ENCODE data around the gene CXCL12. TPM values are rescaled to one million over a fixed set of nuclear protein-coding genes. Genes with fewer than 3 reads are reported as not detected.

Gene CXCL12
- total RNA-seq, 1 experiment from 2014 or later = 0.47 TPM

DNA sequence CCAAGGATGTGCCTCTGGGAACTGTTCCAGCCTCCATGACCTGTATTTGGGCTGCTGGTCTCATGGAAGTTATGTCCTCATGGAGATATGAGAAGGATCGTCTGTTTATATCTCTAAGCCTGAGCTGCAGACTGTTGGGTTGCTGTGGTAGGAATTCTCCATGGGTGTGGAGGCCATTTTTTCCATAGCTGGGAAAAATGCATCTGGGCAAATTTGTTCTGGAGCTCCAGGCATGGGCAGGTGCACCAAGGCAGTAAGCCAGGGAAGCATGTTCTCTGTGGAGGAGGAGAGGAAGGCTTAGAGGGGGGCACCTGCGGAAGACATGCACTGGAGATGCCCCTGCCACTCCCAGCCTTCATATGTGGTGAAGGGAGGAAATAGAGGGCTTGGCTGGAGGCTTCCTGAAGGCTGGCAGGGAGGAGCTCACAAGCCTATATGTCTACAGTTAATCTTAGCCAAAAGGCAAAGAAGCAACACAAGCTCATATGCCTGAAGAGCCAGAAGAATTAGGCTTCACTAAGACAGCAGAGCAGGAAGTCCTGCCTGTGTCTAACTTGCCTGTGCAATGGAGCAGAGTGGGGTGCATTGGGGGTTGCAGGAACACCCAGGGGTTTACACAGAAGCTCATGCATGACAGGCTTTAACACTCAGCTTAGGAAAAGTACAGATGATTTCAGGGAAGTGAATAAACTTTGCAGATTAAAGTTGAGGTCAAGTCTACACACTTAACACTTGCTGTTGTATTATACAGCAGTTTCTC, 35.1 kb upstream of the CXCL12 start:
- Histone ChIP-seq H2AFZ (ENCODE audit: low read depth, low read length, poor library complexity, severe bottlenecking) (no peak overlapping the region), H3K4me2 (ENCODE audit: low read length) (no peak overlapping the region), H3K9me2 (ENCODE audit: insufficient read depth) (no peaks in the 10 kb centered on the region), H3K79me2 (ENCODE audit: insufficient read depth, low read length) (no peaks in the 10 kb centered on the region), H3K36me3 (ENCODE audit: control insufficient read depth in 1 of 2, insufficient read depth in 2 of 2, low read length in 2 of 2) (no peaks in the 10 kb centered on the region), H3K9ac (ENCODE audit: low read length) (no peak overlapping the region), H3K27me3 (ENCODE audit: insufficient read depth, low read length) (peaks cover 23% of the 10 kb centered on the region; the same call in 1 of the 2 replicates), H3K27ac (ENCODE audit: low read depth, low read length) (no peak overlapping the region), H3K9me3 (ENCODE audit: control insufficient read depth in 1 of 2, insufficient read depth in 1 of 2, low read depth in 1 of 2, low read length in 2 of 2) (no peaks in the 10 kb centered on the region), H3K4me1 (ENCODE audit: control insufficient read depth in 1 of 2, insufficient read depth in 2 of 2, low read length in 2 of 2) (no peaks in the 10 kb centered on the region), H3K4me3 (replicated peaks in 1 of 2; ENCODE audit: low read depth in 1 of 2, low read length in 2 of 2) (no peak overlapping the region), H4K20me1 (ENCODE audit: insufficient read depth) (no peaks in the 10 kb centered on the region)
- ChIA-PET RAD21 (ENCODE audit: low non-redundant PET in 1 of 2, low total read pairs in 2 of 2, uncharacterized antibody in 2 of 2, unreplicated experiment in 2 of 2) (no interaction called here), POLR2A (no interaction called here), CTCF (no interaction called here)
- ATAC-seq (no peak), DNase-seq (ENCODE audit: low read depth, low spot score) (no peak)
- TF ChIP-seq EZH2 (IDR thresholded peaks at IDR 0.05) (no peak), ZNF274 (IDR thresholded peaks at IDR 0.05; ENCODE audit: low read depth, low read length) (no peak), YY1 (IDR thresholded peaks at IDR 0.05; ENCODE audit: extremely low read depth, insufficient replicate concordance, low read depth, low read length) (no peak), FOSL1 (IDR thresholded peaks at IDR 0.05; ENCODE audit: low read depth) (no peak)
- TF ChIP-seq, protein P1, sequence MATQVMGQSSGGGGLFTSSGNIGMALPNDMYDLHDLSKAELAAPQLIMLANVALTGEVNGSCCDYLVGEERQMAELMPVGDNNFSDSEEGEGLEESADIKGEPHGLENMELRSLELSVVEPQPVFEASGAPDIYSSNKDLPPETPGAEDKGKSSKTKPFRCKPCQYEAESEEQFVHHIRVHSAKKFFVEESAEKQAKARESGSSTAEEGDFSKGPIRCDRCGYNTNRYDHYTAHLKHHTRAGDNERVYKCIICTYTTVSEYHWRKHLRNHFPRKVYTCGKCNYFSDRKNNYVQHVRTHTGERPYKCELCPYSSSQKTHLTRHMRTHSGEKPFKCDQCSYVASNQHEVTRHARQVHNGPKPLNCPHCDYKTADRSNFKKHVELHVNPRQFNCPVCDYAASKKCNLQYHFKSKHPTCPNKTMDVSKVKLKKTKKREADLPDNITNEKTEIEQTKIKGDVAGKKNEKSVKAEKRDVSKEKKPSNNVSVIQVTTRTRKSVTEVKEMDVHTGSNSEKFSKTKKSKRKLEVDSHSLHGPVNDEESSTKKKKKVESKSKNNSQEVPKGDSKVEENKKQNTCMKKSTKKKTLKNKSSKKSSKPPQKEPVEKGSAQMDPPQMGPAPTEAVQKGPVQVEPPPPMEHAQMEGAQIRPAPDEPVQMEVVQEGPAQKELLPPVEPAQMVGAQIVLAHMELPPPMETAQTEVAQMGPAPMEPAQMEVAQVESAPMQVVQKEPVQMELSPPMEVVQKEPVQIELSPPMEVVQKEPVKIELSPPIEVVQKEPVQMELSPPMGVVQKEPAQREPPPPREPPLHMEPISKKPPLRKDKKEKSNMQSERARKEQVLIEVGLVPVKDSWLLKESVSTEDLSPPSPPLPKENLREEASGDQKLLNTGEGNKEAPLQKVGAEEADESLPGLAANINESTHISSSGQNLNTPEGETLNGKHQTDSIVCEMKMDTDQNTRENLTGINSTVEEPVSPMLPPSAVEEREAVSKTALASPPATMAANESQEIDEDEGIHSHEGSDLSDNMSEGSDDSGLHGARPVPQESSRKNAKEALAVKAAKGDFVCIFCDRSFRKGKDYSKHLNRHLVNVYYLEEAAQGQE (IDR thresholded peaks at IDR 0.05; ENCODE audit: low read depth) = no peak
- intact Hi-C loops (cut with micrococcal nuclease) = no loop called here
- no TSS peak for BruUV-seq (replicated peaks)
